ENCODE data around the gene PAMR1. TPM values are rescaled to one million over a fixed set of nuclear protein-coding genes. Genes with fewer than 3 reads are reported as not detected.

PAMR1 gene
- total and polyA plus RNA-seq, 7 donors, result 0.92 to 26.5 (median 7.8) TPM

DNA sequence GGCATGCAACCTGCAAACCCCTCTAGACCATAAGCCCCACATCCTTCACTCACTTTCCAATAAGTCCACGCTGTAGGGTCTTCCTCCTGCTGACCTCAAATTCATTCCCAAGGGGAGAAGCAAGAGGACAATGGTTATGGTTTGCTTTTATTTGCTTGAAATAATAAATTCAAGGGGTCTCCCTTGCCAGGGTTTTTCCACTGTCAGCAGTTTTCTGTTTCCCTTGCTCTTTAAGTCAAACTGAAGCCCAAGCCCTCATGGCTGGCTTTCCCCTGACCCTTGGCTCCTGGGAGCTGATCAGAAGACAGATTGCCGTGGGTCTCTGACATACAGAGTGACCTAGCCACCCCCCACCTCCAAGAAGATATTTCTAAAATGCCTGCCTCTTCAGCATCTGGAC lies 109.9 kb downstream of the PAMR1 start:
- no peak overlapping the region for H3K27ac ChIP-seq
- H3K27me3 ChIP-seq, result peaks cover 17 to 38% (median 32%) of the 10 kb centered on the region in 3 donors
- no peaks in the 10 kb centered on the region for H3K36me3 ChIP-seq
- no peaks in the 10 kb centered on the region for H3K9me3 ChIP-seq
- WGBS, 2 donors, result 66 to 81% methylated on average over 2 of the region's 2 CpGs
- intact Hi-C loops (cut with DNase I), result no loop called here
- TF ChIP-seq POLR2A (IDR thresholded peaks at IDR 0.05) (no peak), EP300 (IDR thresholded peaks at IDR 0.05) (no peak)
- peaks cover 0 to 26% (median 25%) of the 10 kb centered on the region in 4 donors for H3K4me1 ChIP-seq
- no peak overlapping the region for H3K4me3 ChIP-seq
- no peak for DNase-seq

DNA sequence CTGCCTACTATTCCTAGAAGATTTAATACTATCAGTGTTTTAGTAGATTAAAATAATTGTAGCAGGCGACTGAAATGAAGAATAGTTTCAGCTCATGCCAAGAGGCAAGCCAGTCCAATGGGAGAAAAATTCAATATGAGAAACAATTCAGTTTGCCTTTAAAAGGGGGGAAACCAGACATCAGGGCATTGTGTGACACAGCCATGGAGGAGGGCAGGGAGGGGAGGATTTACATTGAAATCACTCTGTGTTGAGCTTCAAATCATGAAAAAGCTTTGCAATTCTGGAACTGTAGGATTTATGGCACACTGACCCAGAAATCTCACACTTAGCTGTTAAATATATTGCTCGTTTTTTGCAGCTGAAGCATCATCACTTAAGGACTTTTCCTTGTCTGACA lies 110.6 kb downstream of the PAMR1 start:
- H3K36me3 ChIP-seq, result no peaks in the 10 kb centered on the region
- no peaks in the 10 kb centered on the region for H3K9me3 ChIP-seq
- 41 to 62% methylated on average over 2 of the region's 2 CpGs for WGBS, 2 donors
- peaks cover 0 to 18% (median 18%) of the 10 kb centered on the region in 4 donors for H3K4me1 ChIP-seq
- TF ChIP-seq, protein P1, sequence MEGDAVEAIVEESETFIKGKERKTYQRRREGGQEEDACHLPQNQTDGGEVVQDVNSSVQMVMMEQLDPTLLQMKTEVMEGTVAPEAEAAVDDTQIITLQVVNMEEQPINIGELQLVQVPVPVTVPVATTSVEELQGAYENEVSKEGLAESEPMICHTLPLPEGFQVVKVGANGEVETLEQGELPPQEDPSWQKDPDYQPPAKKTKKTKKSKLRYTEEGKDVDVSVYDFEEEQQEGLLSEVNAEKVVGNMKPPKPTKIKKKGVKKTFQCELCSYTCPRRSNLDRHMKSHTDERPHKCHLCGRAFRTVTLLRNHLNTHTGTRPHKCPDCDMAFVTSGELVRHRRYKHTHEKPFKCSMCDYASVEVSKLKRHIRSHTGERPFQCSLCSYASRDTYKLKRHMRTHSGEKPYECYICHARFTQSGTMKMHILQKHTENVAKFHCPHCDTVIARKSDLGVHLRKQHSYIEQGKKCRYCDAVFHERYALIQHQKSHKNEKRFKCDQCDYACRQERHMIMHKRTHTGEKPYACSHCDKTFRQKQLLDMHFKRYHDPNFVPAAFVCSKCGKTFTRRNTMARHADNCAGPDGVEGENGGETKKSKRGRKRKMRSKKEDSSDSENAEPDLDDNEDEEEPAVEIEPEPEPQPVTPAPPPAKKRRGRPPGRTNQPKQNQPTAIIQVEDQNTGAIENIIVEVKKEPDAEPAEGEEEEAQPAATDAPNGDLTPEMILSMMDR (IDR thresholded peaks at IDR 0.05), result no peak
- no peak for TF ChIP-seq EP300 (IDR thresholded peaks at IDR 0.05)
- no peak for TF ChIP-seq POLR2AphosphoS5 (IDR thresholded peaks at IDR 0.05)
- TF ChIP-seq POLR2A (IDR thresholded peaks at IDR 0.05), result no peak
- peaks cover 13 to 31% (median 27%) of the 10 kb centered on the region in 3 donors for H3K27me3 ChIP-seq
- no peak overlapping the region for H3K27ac ChIP-seq
- H3K4me3 ChIP-seq, result no peak overlapping the region
- DNase-seq, result no peak
- intact Hi-C loops (cut with DNase I), result no loop called here

DNA sequence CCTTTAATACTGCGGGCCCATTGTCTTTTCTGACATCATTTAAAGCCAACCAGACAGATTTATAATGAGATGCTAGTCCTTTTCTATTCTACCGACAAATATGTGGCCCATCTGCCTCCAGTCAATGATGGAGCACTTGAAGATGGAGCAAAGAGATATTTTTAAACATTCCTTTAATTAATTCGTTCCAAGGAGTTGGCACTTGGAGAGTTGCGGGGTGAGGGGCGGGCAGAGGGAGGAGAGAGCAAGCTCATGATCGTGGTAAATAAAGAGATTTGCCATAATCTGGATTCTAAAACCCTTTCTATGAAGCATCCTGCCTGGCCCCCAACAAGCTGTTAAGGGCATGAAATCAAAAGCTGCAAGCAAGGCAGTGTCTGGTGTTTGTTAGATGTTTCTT lies 111.1 kb downstream of the PAMR1 start:
- H3K4me3 ChIP-seq, result no peak overlapping the region
- TF ChIP-seq, protein P1 (IDR thresholded peaks at IDR 0.05), result no peak
- TF ChIP-seq POLR2A (IDR thresholded peaks at IDR 0.05) (no peak), EP300 (IDR thresholded peaks at IDR 0.05) (no peak), POLR2AphosphoS5 (IDR thresholded peaks at IDR 0.05) (no peak)
- DNase-seq, result no peak
- 78 to 80% methylated on average over 6 of the region's 6 CpGs for WGBS, 2 donors
- peaks cover 0 to 14% (median 13%) of the 10 kb centered on the region in 4 donors for H3K4me1 ChIP-seq
- H3K36me3 ChIP-seq, result no peaks in the 10 kb centered on the region
- H3K27me3 ChIP-seq, result peaks cover 13 to 27% (median 22%) of the 10 kb centered on the region in 3 donors
- intact Hi-C loops (cut with DNase I), result no loop called here
- H3K27ac ChIP-seq, result no peak overlapping the region
- H3K9me3 ChIP-seq, result no peaks in the 10 kb centered on the region

DNA sequence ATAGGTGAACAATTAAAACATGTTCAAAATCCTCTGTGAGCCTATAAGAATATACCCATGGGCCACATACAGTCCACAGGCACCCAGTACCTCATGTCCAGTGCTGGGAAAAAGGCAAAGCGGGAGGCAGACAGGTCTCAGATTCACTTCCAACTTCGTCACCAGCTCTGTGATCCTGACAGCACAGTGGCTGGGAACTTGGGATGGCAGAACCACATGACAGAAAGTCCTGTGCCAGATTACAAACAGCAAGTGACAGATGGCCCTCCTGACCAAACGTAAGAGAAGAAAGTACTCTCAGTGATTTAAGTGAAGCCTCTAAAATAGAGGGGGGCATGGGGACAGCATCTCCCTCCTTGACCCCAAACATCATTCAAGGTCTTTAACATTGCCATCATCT lies 111.8 kb downstream of the PAMR1 start:
- Histone ChIP-seq H3K27me3 (peaks cover 11 to 19% (median 15%) of the 10 kb centered on the region in 3 donors), H3K4me1 (peaks cover 0 to 7% (median 6%) of the 10 kb centered on the region in 4 donors), H3K4me3 (no peak overlapping the region), H3K27ac (no peak overlapping the region), H3K36me3 (no peaks in the 10 kb centered on the region), H3K9me3 (no peaks in the 10 kb centered on the region)
- no peak for DNase-seq
- WGBS, 2 donors, result 84 to 86% methylated on average over 3 of the region's 3 CpGs
- TF ChIP-seq EP300 (IDR thresholded peaks at IDR 0.05) (no peak), POLR2A (IDR thresholded peaks at IDR 0.05) (no peak), POLR2AphosphoS5 (IDR thresholded peaks at IDR 0.05) (no peak)
- TF ChIP-seq, protein P1 (IDR thresholded peaks at IDR 0.05), result no peak
- intact Hi-C loops (cut with DNase I), result no loop called here

DNA sequence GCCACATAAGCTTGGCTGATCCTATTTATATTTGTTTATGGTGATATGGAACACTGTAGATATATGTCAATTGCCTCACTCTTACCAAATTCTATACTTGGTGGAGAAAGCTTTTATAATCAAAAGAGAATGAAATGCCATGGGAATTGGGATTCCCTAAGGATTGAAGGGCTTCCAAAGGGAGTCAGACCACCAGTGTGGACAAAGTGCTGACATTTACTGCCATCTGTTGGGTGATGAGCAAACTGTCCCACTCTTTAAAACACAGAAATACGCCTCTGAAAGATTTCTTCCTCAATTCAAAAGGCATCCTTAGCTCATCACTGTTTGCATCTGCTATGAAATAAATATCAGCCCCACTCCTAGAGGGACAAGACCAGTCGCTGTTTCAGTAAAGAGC lies 113.1 kb downstream of the PAMR1 start:
- DNase-seq, result no peak
- H3K27me3 ChIP-seq, result peaks cover 0 to 6% (median 6%) of the 10 kb centered on the region in 3 donors
- H3K4me1 ChIP-seq, result no peaks in the 10 kb centered on the region
- H3K27ac ChIP-seq, result no peak overlapping the region
- intact Hi-C loops (cut with DNase I), result no loop called here
- 61 to 67% methylated on average over 2 of the region's 2 CpGs for WGBS, 2 donors
- H3K4me3 ChIP-seq, result no peak overlapping the region
- H3K36me3 ChIP-seq, result no peaks in the 10 kb centered on the region
- no peaks in the 10 kb centered on the region for H3K9me3 ChIP-seq
- TF ChIP-seq POLR2AphosphoS5 (IDR thresholded peaks at IDR 0.05), result no peak
- TF ChIP-seq, protein P1 (IDR thresholded peaks at IDR 0.05), result no peak
- TF ChIP-seq POLR2A (IDR thresholded peaks at IDR 0.05), result no peak
- no peak for TF ChIP-seq EP300 (IDR thresholded peaks at IDR 0.05)
